GM18498 (cell line): ENCODE measurements around the gene MCM3.

Experiments
- ATAC-seq: cut with Tn5 transposase; IDR thresholded peaks from one replicate; pipeline ENCODE4 v1.9.1; 2021; ENCODE audit warnings: mild to moderate bottlenecking, moderate library complexity; ENCODE audit not compliant: unreplicated experiment

MCM3 gene

GRCh38 chr6:52284460-52285176, at the start of gene MCM3:
TSS of gene MCM3 (minus strand) at chr6:52284742. CDS start at chr6:52284674, 68 bp downstream.
- peak; percentile 98 for ATAC-seq

DNA sequence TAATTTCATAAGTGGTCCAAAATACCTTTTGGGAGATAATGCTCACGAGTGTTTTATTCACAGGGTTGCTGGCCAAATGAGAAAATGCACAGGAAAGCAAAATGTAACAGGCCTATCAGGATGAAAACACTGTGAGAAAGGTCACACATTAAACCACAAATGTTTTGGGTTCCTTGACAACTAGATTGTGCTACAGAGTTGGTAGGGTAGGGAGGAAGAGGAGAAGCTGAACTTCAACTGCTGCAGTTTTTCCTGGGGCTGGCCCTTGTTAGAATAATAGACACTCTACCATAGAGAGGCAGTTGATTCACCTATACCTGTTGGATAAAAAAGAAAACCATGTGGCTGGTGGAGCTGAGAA, 49.3 kb upstream of the MCM3 start:
- no peak for ATAC-seq

- no peak for ATAC-seq
Measured at GRCh38 chr6:52331793-52332457, 47.4 kb upstream of the MCM3 start.

- no peak for ATAC-seq
Measured at GRCh38 chr6:52330470-52330869, 45.9 kb upstream of the MCM3 start.

GRCh38 chr6:52328729-52329128, 44.2 kb upstream of the MCM3 start:
- ATAC-seq, result no peak

DNA sequence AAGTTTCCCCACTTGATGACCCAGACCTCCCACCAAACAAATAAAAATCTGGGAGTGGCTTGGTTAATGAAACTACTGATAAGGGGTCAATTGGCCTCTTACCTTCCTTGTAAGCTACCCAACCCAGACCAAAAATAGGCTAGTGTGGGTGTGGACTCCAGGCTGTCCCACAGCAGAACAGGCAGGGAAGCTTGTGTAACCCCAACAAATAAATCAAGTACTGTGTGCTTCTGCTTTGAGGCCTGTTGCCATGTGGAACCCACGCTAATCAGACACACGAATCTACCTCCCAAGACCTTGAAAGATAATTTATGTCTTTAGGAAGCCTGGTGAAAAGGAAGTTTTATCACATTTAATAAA, 43.7 kb upstream of the MCM3 start:
- no peak for ATAC-seq

GRCh38 chr6:52326540-52327364, 42.2 kb upstream of the MCM3 start:
- no peak for ATAC-seq

- ATAC-seq, result no peak
Measured at GRCh38 chr6:52325695-52326471, 41.3 kb upstream of the MCM3 start.

DNA sequence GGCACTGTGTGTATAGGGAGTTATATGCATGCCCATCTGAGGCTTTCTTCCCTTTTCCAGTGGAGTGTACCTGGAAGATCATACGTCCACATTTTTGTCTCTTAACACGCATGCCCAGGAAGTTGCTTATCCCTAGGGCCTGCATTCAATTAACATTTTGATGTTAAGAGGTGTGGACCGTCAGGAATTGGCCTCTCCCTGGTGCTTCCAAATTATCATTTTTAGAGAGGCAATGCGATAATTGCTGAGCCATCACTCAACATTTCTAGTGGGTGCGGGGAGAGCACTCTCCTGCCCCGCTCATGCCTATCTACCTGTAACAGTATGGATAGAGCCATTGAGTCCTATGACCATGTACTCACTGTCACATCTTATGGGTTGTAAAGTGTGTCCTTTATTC, 39.6 kb upstream of the MCM3 start:
- ATAC-seq, result no peak

DNA sequence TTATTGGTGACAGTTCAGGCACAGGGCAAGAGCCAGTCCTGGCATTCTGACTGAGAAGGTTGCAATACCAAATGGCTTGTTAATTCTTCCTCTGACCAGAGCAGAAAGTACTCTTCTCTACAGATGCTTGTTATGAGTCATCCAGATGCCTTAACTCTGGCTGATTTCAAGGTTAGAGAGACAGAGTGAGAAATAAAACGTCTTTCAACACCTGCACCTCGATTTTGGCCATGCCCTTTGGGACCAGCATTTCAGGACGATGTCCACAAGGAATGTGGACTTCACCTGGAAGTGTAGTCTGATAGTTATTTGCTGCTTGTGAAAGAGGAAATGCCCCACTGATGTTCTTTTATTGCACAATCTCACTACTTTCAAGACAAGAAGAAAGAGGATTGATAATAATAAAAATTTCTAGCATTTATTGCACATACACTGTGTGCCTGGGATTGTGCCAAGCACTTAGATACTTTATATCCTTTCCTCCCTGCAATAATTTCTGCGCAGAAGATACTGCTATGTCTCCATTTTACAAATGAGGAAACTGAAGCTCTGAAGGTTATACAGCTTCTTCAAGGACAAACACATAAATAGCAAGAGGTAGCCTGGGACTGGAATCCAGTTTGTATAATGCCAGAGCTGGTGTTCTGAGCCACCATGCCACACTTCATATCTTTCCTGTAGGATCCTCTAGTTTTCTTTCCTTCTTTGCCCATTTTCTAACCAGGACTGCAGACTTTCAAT, 33.5 kb upstream of the MCM3 start:
- ATAC-seq, result peak; percentile 99

- ATAC-seq, result no peak
Measured at GRCh38 chr6:52317211-52317610, 32.7 kb upstream of the MCM3 start.

DNA sequence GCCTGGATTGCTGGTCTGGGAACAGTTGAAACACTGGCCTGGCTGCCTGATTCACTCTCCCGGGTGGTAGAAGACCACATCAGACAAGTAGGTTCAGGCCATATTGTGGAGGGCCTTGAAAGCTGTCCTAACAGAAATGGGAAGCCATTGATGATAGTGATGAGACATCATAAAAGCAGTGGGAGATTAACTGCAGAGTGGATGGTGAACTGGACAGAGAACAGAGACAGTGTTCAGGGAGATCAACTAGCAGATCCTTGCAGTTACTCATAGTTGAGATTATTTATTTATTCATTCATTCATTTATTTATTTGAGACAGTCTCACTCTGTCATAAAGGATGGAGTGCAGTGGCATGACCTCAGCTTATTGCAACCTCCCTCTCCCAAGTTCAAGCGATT, 30.2 kb upstream of the MCM3 start:
- no peak for ATAC-seq

GRCh38 chr6:52312461-52312860, 27.9 kb upstream of the MCM3 start:
- ATAC-seq, result no peak

- ATAC-seq, result no peak
Measured at GRCh38 chr6:52310932-52311331, 26.4 kb upstream of the MCM3 start.

DNA sequence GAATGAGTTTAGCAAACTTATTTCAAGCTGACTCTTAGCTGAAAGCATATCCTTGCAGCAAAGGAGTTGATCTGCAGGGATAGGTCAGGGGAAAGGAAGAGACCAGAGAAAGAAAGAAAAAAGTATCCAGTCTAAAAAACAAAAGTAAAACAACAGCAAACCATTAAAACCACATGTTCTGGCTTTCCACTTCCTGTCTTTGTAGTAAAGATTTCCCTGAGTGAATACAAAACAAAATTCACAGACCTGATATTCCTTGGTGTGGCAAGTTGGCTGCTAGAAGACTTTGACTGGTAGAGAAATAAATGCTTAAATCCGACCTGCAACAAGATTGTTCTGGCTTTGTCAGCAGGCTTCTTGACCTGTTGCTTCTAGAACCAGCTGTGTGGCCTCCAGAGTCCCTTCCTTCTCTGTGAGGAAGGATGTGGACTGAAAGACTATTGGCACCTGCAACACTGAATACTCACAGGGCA, 23.4 kb upstream of the MCM3 start:
- ATAC-seq, result no peak

- no peak for ATAC-seq
Measured at GRCh38 chr6:52306972-52307870, 22.7 kb upstream of the MCM3 start.

GRCh38 chr6:52305948-52306767, 21.6 kb upstream of the MCM3 start:
- ATAC-seq, result peak; percentile 74

DNA sequence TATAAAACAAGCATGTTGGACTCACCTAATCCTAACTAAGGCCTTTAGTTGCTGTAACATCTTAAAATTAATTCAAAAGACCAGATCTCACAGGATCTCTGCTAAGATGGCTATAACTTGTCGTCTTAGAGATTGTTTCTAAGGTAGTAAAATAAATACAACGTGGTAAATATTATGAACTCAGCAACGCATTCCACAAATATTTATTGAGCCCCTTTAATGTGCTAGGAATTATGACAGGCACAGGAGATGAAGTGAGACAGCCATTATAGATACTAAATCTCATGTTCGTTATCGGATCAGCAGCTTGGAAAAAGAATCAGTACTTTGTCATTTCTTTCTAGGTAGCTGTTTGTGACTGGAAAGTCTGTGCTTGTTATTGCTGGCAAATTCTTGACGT, 20.9 kb upstream of the MCM3 start:
- ATAC-seq, result no peak
